B cell (primary cell): Measurements from ENCODE around the gene DPP9. TPM values are rescaled to one million over a fixed set of nuclear protein-coding genes. Genes with fewer than 3 reads are reported as not detected.

Experiments
- ATAC-seq: fragments of 200-7000 bp; cut with Tn5 transposase; one replicate; pipeline ENCODE4 v1.10.0; 2021; ENCODE audit warnings: low read depth, mild to moderate bottlenecking, moderate number of reproducible peaks, moderate library complexity
- CTCF ChIA-PET: fragments of 350-600 bp; sonication (Branson Sonifier 250); formaldehyde crosslinking; loops from one replicate; lab custom pipeline; 2021; ENCODE audit warnings: antibody characterized with exemption, inconsistent platforms; lab: Charles Lee
- POLR2A ChIA-PET: fragments of 350-600 bp; sonication (Branson Sonifier 250); formaldehyde crosslinking; loops from one replicate; lab custom pipeline; 2021; ENCODE audit warnings: antibody characterized with exemption; lab: Charles Lee
- DNase-seq: peaks from one replicate; pipeline ENCODE4 v3.0.0; 2013
- H2AFZ ChIP-seq: 2 replicates; pipeline ENCODE4 v1.6.1; 2012; ENCODE audit warnings: mild to moderate bottlenecking, low read depth, low read length; ENCODE audit not compliant: insufficient read depth, poor library complexity, severe bottlenecking
- H3K27ac ChIP-seq, 2 donors: 1 replicate in 1 of 2; 2 replicates in 1 of 2; pipeline ENCODE4 v1.5.1; 2012 to 2013; ENCODE audit warnings: low read length in 2 of 2, mild to moderate bottlenecking in 2 of 2, moderate library complexity in 1 of 2
- H3K27me3 ChIP-seq, 4 experiments: fragments of 200-600 bp in 1 of 4; sonication (generic) in 1 of 4; replicated peaks in 1 of 4; 1 replicate in 2 of 4; 2 replicates in 2 of 4; pipeline versions ENCODE4 v1.6.1 to v1.7.0; 2013 to 2016; ENCODE audit warnings: low read length in 3 of 4, mild to moderate bottlenecking in 2 of 4, mixed read lengths in 1 of 4, moderate library complexity in 1 of 4; ENCODE audit not compliant: insufficient read depth in 4 of 4, control insufficient read depth in 3 of 4; ENCODE audit errors: control extremely low read depth in 1 of 4
- H3K36me3 ChIP-seq, 2 experiments: replicated peaks in 1 of 2; 1 replicate in 1 of 2; 2 replicates in 1 of 2; pipeline versions ENCODE4 v1.6.1 to v1.7.1; 2013; ENCODE audit warnings: low read length in 1 of 2; ENCODE audit not compliant: insufficient read depth in 2 of 2, control insufficient read depth in 1 of 2; ENCODE audit errors: control extremely low read depth in 1 of 2, extremely low read depth in 1 of 2
- H3K4me1 ChIP-seq, 2 donors: fragments of 200-600 bp in 1 of 2; sonication (generic) in 1 of 2; 1 replicate in 1 of 2; 2 replicates in 1 of 2; pipeline versions ENCODE4 v1.5.1 to v1.6.1; 2013 to 2017; ENCODE audit warnings: low read length in 2 of 2; ENCODE audit not compliant: control insufficient read depth in 2 of 2, insufficient read depth in 2 of 2
- H3K4me2 ChIP-seq: replicated peaks from 2 replicates; pipeline ENCODE3; 2012; ENCODE audit warnings: mild to moderate bottlenecking, low read depth, low read length; ENCODE audit not compliant: poor library complexity, severe bottlenecking
- H3K4me3 ChIP-seq, 5 experiments: fragments of 200-600 bp in 1 of 5; sonication (generic) in 1 of 5; 1 replicate in 3 of 5; 2 replicates in 2 of 5; pipeline versions ENCODE4 v1.5.1 to v1.7.0; 2011 to 2016; ENCODE audit warnings: low read length in 4 of 5, mild to moderate bottlenecking in 4 of 5, low read depth in 2 of 5, control low read depth in 1 of 5, moderate library complexity in 1 of 5; ENCODE audit not compliant: insufficient read depth in 1 of 5; ENCODE audit errors: control extremely low read depth in 1 of 5, extremely low read depth in 1 of 5
- H3K79me2 ChIP-seq: fragments of 200-600 bp; sonication (generic); one replicate; pipeline ENCODE4 v1.6.0; 2016; ENCODE audit warnings: low read length; ENCODE audit not compliant: control insufficient read depth, insufficient read depth
- H3K9ac ChIP-seq: fragments of 200-600 bp; sonication (generic); 2 replicates; pipeline ENCODE4 v1.6.1; 2017; ENCODE audit warnings: mild to moderate bottlenecking, low read length, moderate library complexity
- H3K9me3 ChIP-seq, 3 donors: one replicate each; pipeline versions ENCODE4 v1.6.1 to v1.7.1; 2013; ENCODE audit warnings: low read length in 2 of 3; ENCODE audit not compliant: control insufficient read depth in 2 of 3, insufficient read depth in 1 of 3; ENCODE audit errors: control extremely low read depth in 1 of 3
- H4K20me1 ChIP-seq: 2 replicates; pipeline ENCODE4 v1.6.0; 2012; ENCODE audit warnings: mild to moderate bottlenecking, low read length; ENCODE audit not compliant: insufficient read depth, control insufficient read depth, poor library complexity, severe bottlenecking
- H3K27ac Mint-ChIP-seq: one replicate; pipeline ENCODE4 v1.8.0; 2021; ENCODE audit warnings: mixed read lengths
- H3K27me3 Mint-ChIP-seq: one replicate; pipeline ENCODE4 v1.8.0; 2021; ENCODE audit warnings: mixed read lengths
- H3K4me1 Mint-ChIP-seq: one replicate; pipeline ENCODE4 v1.8.0; 2021; ENCODE audit warnings: mixed read lengths
- H3K4me3 Mint-ChIP-seq: one replicate; pipeline ENCODE4 v1.8.0; 2021; ENCODE audit warnings: mixed read lengths
- H3K9me3 Mint-ChIP-seq: one replicate; pipeline ENCODE4 v1.8.0; 2022; ENCODE audit warnings: mixed read lengths; ENCODE audit not compliant: insufficient read depth
- CTCF ChIP-seq: fragments of 200-600 bp; IDR thresholded peaks from one replicate; pipeline ENCODE4 v1.8.0; 2022; ENCODE audit warnings: antibody characterized with exemption, mild to moderate bottlenecking
- EZH2 ChIP-seq: IDR thresholded peaks from 2 replicates; pipeline ENCODE4 v1.6.1; 2012; ENCODE audit warnings: borderline replicate concordance, low read depth, mild to moderate bottlenecking, moderate library complexity, low read length; ENCODE audit not compliant: insufficient read depth, poor library complexity, severe bottlenecking
- WGBS: methylation state at CpG from one replicate; pipeline ENCODE4 v1.1.5; 2013; ENCODE audit warnings: missing lambda C conversion rate; ENCODE audit not compliant: insufficient coverage; 5-methylcytosine and 5-hydroxymethylcytosine counted together
- intact Hi-C: fragments of 100-400 bp; cut with micrococcal nuclease; formaldehyde crosslinking; loops from one replicate; pipeline ENCODE4 v1.10.0; 2022
- polyA plus RNA-seq: library from polyadenylated mRNA; depleted of rRNA; stranded (reverse); fragments of >200 nt; gene quantifications from 2 replicates; pipeline ENCODE4 v1.2.3, GENCODE V29; 2012
- total RNA-seq, 2 donors: library from RNA; stranded (reverse); fragments of 120-200 nt in 1 of 2; gene quantifications; 1 replicate in 1 of 2; 2 replicates in 1 of 2; pipeline versions ENCODE4 v1.2.3 to v1.2.4, GENCODE V29; 2013 to 2022

The DPP9 gene
- total and polyA plus RNA-seq, 2 donors (not counting 1 experiment from before 2014, with no cell fraction given) = 47.3 to 109 TPM

GRCh38 chr19:4759388-4760284 lies 36.0 kb upstream of the DPP9 start:
- ATAC-seq = peak; percentile 93
- Mint-ChIP-seq H3K27me3 (peaks cover 41% of the 10 kb centered on the region), H3K4me3 (peak overlapping the region; percentile 70), H3K9me3 (no peaks in the 10 kb centered on the region), H3K4me1 (peaks cover 8% of the 10 kb centered on the region), H3K27ac (peak overlapping the region; percentile 32)
- DNase-seq = peak; percentile 81
- Histone ChIP-seq H3K4me2 (peak overlapping the region; percentile 85), H3K4me1 (peaks cover 12% of the 10 kb centered on the region in 2 donors), H3K27me3 (peaks cover 0 to 60% (median 22%) of the 10 kb centered on the region in 4 experiments), H3K4me3 (peak overlapping the region in 4 of 5 experiments; percentile 10 to 63 (median 40)), H3K9ac (peak overlapping the region; percentile 60), H2AFZ (peak overlapping the region; percentile 58), H3K79me2 (no peaks in the 10 kb centered on the region), H3K36me3 (no peaks in the 10 kb centered on the region), H3K9me3 (peaks cover 0 to 4% (median 0%) of the 10 kb centered on the region in 3 donors), H3K27ac (no peak overlapping the region), H4K20me1 (no peaks in the 10 kb centered on the region)
- TF ChIP-seq EZH2 (no peak), CTCF (no peak)
- ChIA-PET CTCF (no interaction called here), POLR2A (interaction anchor here (0.7 kb wide), 1 partner anchor 79 kb away, joined by 4 read pairs; no protein-coding TSS in a partner anchor)
- WGBS = 4% methylated on average over 39 of the region's 53 CpGs
- intact Hi-C loops = loop anchor here (1.0 kb wide), 1 partner anchor 32 kb away; the partner anchor contains the start of gene FEM1A

GRCh38 chr19:4758659-4759058 lies 35.0 kb upstream of the DPP9 start:
- no peak overlapping the region for H3K27ac ChIP-seq
- no peak overlapping the region for H3K27ac Mint-ChIP-seq
- H3K9me3 Mint-ChIP-seq = no peaks in the 10 kb centered on the region
- DNase-seq = no peak
- intact Hi-C loops = loop anchor here (1.0 kb wide), 1 partner anchor 33 kb away; the partner anchor contains the start of gene FEM1A
- H3K79me2 ChIP-seq = no peaks in the 10 kb centered on the region
- H3K4me2 ChIP-seq = no peak overlapping the region
- WGBS = 86% methylated on average over 1 of the region's 5 CpGs
- H4K20me1 ChIP-seq = no peaks in the 10 kb centered on the region
- ChIA-PET CTCF (no interaction called here), POLR2A (no interaction called here)
- H3K9me3 ChIP-seq = peaks cover 0 to 4% (median 0%) of the 10 kb centered on the region in 3 donors
- H3K4me1 Mint-ChIP-seq = peaks cover 8% of the 10 kb centered on the region
- no peak for TF ChIP-seq CTCF
- TF ChIP-seq EZH2 = no peak
- peaks cover 0 to 51% (median 18%) of the 10 kb centered on the region in 4 experiments for H3K27me3 ChIP-seq
- peaks cover 12% of the 10 kb centered on the region in 2 donors for H3K4me1 ChIP-seq
- H3K9ac ChIP-seq = no peak overlapping the region
- H3K36me3 ChIP-seq = no peaks in the 10 kb centered on the region
- H2AFZ ChIP-seq = no peak overlapping the region
- peaks cover 36% of the 10 kb centered on the region for H3K27me3 Mint-ChIP-seq
- no peak overlapping the region for H3K4me3 Mint-ChIP-seq
- ATAC-seq = no peak
- H3K4me3 ChIP-seq = no peak overlapping the region
